HG03175 (cell line): ENCODE measurements around the gene SSBP1.
A peak's percentile ranks its signal among the peaks of the same experiment; 100 is the strongest.
"Not testable (repeated sequence)": the region's sequence is repeated elsewhere in the genome, so short reads cannot be mapped to it uniquely, and the experiment has no call there.

ENCODE experiments used
- ATAC-seq: cut with Tn5 transposase; IDR thresholded peaks from one replicate; pipeline ENCODE4 v1.9.1; 2021; ENCODE audit warnings: mild to moderate bottlenecking, moderate library complexity; ENCODE audit not compliant: unreplicated experiment

Gene SSBP1

DNA sequence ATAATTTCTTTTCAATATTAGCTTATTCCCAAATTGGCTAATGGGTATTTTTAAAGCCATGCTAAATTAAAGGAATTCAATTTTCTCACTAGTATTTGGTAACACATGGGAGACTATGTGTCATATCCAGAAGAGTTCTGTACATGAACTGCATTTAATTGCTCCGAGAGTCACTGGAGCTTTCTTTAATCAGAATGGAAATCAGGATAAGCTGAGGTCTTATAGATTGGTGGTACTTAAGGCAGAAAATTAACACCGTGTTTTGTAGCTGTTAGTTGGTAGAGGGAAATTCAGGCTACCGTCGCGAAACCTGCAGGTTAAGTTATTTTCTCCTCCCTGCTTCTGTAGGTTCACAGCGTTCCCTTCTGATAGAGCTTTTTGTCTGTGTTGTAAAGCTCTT lies 29.8 kb upstream of the SSBP1 start, which contains the start of gene WEE2:
Gene WEE2 (plus strand): TSS at position 3 of the 400 bp plus-strand sequence. CDS start 406 bp downstream, outside the sequence.
- no peak for ATAC-seq

DNA sequence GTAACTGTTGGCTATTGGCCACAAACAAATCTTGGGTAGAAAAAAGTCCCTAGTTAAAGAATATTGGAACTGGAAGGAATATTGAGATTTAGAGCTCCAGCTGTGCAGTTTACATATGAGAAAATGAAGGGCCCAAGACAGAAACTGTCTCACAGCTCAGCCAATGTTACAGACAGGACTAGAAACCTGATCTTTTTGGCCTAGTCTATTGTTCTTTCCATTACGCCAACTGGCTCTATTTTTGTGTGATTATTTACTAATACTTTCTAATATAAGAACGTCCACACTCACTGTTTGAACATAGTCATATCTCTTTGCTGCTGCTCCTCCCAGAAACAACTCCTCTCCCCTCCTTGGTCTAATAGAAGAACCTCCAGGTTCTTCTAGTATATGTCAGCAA lies 28.8 kb upstream of the SSBP1 start:
- ATAC-seq = no peak

DNA sequence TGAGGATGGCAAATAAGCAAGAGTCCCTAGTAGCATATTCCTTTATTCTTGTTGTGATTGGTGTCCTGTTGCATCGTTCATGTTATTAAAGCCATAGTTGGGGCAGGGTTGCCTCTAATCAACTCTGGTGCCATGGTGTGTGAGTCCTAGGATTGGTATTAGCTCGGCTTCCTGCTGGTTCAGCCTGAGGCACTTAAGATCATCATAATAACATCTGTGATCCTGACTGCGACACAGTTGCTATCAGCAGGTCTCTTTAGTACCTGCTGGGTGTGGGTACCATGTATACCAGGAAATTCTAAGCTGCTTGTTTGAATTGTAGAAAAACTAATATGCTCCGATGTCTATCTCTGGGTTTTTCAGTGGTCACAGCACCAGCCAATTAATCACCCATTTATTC lies 28.4 kb upstream of the SSBP1 start:
- no peak for ATAC-seq

DNA sequence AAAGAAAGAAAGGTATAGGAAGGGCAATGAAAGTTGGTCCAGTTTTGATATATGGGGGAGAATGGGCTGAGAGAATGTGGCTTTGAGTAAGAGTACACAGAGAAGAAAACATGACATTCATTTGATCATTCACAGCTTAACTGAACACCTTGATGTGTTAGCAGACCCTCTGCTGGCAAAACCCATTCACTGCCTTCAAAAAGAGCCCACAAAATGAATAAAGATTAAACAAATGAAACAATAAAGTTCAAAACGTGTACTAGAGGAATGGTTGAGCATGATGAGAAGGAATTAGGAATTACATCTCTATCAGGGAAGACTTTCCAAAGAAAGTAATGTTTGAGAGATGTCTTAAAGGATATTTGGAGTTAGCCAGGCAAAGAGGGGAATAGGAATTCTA lies 27.9 kb upstream of the SSBP1 start:
- ATAC-seq = no peak

- no peak for ATAC-seq
These were observed 25.4 kb upstream of the SSBP1 start for GRCh38 chr7:141712603-141713255.

DNA sequence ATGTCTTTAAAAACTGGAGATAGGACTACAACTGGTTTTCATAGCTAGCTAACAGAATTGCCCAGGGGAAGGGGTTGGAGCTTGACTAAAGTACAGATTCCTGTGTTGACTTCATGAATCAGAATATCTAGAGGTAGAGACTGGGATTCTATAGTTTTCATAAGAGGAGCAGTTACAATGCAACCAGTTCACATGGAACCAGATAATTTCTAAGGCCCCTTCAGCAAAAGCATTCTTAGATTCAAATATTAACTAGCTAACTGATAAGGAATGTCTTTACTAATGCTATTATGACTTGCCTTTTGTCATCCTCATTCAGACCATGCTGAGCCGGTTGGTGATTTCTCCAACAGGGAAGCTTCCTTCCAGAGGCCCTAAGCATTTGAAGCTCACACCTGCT lies 24.3 kb upstream of the SSBP1 start:
- no peak for ATAC-seq

GRCh38 chr7:141714571-141714970 lies 23.6 kb upstream of the SSBP1 start:
- ATAC-seq = no peak

- ATAC-seq = no peak
These were observed 23.1 kb upstream of the SSBP1 start for GRCh38 chr7:141715018-141715417.

- ATAC-seq = no peak
These were observed 22.1 kb upstream of the SSBP1 start for GRCh38 chr7:141715794-141716689.

DNA sequence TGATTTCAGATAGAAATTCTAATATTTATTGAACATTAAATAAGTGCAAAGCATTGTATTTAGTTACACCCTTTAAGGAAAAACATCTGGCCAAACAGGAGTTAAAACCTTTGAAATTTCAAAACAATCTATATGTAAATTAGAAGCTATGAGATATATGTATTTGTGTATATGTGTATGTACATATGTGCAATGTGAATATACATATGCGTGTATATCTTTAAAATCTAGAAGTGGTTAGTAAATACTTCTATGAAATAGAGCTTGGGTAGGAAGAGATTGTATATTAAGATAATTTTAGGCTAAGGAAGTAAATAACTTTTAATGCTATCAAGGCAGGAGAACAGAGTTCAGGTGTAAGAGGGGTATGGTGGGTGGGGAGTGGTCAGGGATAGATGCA lies 20.7 kb upstream of the SSBP1 start:
- ATAC-seq = no peak

DNA sequence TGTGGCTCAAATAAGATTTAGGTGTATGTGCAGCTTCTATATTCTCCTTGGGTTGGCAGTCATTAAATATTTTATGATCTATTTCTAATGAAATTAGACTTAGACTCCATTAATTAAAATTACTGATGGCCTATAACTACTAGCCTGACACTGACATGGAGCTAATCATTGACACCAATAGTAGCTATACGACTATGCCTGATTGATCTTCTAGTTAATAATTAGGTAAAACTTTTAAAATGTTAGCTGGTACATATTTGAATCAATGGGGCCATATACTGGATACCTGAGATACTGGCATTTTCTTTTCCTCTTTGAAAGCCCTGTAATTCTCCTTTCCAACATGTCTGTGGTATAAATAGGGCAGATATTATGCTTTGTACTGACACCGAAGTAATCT lies 15.6 kb upstream of the SSBP1 start:
- peak; percentile 85 for ATAC-seq

GRCh38 chr7:141729020-141729419 lies 9.1 kb upstream of the SSBP1 start:
- no peak for ATAC-seq

DNA sequence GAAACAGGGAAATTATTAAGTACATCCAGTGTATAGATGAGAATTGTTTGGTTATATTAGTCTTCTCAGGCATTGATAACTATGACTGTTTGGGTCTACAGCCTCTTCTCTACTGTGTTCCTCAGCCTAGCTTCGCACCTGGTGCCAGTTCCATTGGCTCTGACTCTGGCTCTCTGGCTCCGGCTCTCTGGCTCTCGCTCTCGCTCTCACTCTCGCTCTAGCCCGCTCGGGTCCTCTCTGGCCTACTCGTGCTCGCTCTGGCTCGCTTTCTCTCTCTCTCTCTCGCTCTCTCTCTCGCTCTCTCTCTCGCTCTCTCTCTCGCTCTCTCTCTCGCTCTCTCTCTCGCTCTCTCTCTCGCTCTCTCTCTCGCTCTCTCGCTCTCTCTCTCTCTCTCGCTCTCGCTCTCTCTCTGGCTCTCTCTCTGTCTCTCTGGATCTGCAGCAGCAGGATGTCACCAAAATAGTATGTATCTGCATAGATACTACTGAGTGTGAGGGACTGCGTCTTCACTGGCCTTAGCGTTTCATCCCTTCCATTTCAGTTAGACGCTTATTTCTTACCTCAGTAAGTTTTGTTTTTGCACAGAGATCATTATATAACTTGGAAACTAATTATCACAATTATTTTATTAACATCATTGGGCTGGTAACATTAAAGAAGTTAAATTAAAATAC lies 6.5 kb upstream of the SSBP1 start:
- no peak for ATAC-seq

DNA sequence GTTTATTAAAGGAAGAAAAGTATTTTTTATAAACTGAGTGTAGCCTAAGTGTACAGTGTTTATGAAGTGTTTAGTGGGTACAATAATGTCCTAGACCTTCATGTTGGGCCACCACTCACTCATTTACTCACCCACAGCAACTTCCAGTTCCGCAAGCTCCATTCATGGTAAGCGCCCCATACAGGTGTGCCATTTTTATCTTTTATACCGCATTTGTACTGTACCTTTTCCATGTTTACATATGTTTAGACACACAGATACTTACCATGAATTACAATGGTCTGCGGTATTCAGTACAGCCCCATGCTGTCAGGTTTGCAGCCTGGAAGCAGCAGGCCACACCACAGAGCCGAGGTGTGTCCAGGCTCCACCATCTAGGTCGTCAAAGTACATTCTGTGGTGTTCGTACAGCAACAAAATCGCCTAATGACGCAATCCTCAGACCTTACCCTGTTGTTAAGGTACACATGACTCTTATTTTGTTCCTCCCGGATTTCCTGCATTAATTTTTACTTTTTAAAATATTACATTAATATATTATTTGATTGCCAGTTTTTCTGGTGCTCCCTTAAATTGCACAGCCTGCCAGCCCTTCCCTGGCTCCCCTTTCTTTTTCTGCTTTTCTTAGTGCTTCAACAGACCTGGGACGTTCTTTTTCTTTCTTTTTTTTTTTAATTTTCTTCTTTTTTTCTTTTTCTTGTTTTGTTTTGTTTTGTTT lies 881 bp upstream of the SSBP1 start:
- no peak for ATAC-seq

GRCh38 chr7:141738592-141739013 lies 445 bp downstream of the SSBP1 start:
- no peak for ATAC-seq

- ATAC-seq = no peak
These were observed 1.1 kb downstream of the SSBP1 start for GRCh38 chr7:141739250-141739649.

- no peak for ATAC-seq
These were observed 4.1 kb downstream of the SSBP1 start for GRCh38 chr7:141742229-141742628.

GRCh38 chr7:141744131-141744530 lies 6.0 kb downstream of the SSBP1 start:
- no peak for ATAC-seq

DNA sequence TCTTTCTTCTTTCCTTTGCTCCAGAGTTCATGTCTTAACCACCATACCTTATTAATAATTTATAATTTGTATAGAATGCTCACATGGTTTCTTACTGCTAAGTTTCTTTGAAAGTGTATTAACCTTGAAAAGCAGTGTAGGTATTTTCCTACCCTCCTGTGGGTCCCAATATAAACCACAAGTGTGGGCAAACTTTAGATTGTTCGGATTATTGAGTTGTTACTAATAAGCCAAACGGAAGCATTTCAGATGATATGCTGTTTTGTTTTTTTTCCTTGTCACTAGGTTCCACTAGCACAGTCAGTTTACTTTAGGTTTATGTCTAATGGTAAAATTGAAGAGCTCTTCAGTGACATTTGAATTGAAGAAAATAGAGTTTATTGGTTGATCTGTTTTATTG lies 10.2 kb downstream of the SSBP1 start:
- no peak for ATAC-seq

DNA sequence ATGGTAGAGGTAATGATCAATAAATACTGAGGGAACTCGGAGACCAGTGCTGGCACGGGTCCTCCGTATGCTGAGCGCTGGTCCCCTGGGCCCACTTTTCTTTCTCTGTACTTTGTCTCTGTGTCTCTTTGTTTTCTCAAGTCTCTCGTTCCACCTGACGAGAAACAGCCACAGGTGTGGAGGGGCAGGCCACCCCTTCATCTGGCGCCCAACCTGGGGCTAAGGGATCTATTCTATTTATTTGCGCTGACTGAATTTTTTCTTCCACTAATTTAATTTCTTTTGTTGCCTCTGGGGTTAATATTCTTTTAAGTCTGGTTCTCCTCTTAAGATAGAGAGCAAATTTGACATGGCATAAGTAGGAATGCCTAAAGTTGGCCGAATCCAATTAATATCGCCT lies 13.7 kb downstream of the SSBP1 start:
- not testable (repeated sequence) for ATAC-seq

DNA sequence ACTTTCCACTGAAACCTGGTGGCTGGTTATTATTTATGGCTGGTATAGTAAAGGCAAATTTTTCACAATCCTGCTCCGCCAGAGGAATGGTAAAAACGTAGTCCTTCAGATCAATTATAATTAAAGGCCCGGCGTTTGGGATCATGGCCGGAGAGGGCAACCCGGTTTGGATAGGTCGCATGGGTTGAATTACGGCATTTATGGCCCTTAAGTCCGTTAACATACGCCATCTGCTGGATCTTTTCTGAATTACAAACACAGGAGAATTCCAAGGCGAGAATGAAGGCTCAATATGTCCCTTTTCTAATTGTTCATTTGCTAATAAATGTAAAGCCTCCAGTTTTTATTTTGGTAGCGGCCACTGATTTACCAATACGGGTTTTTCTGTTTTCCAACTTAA lies 14.5 kb downstream of the SSBP1 start:
- no peak for ATAC-seq
